Testis (tissue), 2 donors: ENCODE measurements around the gene WWC2.
"Not testable (repeated sequence)": the region's sequence is repeated elsewhere in the genome, so short reads cannot be mapped to it uniquely, and the experiment has no call there.

Experiments
- POLR2A ChIP-seq: fragments of 450-650 bp; IDR thresholded peaks from one replicate; pipeline ENCODE4 v1.6.1; 2017; ENCODE audit warnings: antibody characterized with exemption, mild to moderate bottlenecking, moderate library complexity
- TF ChIP-seq, protein P1 (sequence below), 3 experiments: fragments of 450-650 bp in 2 of 3; fragments of 200-600 bp in 1 of 3; sonication (generic) in 1 of 3; IDR thresholded peaks; one replicate each; pipeline ENCODE4 v1.5.1; 2016 to 2019; ENCODE audit warnings: antibody characterized with exemption in 3 of 3, mild to moderate bottlenecking in 2 of 3, moderate library complexity in 1 of 3

DNA sequence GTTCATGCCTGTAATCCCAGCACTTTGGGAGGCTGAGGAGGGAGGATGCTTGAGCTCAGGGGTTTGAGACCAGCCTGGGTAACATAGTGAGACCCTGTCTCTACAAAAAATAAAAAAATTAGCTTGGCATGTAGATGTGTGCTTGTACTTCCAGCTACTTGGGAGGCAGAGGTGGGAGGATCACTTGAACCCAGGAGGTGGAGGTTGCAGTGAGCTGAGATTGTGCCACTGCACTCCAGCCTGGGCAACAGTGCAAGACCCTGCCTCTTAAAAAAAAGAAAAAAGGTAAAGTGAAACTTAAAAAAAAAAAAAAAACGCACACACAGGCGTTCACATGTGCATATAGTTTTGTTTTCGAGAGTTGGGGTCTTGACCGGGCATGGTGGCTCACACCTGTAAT lies 53.2 kb downstream of the WWC2 start:
- TF ChIP-seq, protein P1, sequence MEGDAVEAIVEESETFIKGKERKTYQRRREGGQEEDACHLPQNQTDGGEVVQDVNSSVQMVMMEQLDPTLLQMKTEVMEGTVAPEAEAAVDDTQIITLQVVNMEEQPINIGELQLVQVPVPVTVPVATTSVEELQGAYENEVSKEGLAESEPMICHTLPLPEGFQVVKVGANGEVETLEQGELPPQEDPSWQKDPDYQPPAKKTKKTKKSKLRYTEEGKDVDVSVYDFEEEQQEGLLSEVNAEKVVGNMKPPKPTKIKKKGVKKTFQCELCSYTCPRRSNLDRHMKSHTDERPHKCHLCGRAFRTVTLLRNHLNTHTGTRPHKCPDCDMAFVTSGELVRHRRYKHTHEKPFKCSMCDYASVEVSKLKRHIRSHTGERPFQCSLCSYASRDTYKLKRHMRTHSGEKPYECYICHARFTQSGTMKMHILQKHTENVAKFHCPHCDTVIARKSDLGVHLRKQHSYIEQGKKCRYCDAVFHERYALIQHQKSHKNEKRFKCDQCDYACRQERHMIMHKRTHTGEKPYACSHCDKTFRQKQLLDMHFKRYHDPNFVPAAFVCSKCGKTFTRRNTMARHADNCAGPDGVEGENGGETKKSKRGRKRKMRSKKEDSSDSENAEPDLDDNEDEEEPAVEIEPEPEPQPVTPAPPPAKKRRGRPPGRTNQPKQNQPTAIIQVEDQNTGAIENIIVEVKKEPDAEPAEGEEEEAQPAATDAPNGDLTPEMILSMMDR (IDR thresholded peaks at IDR 0.05) = not testable (repeated sequence)
- TF ChIP-seq POLR2A = not testable (repeated sequence)
